MCF 10A (cell line): Measurements from ENCODE around the gene COL25A1. TPM values are rescaled to one million over a fixed set of nuclear protein-coding genes. Genes with fewer than 3 reads are reported as not detected.

ENCODE experiments used
- BruUV-seq: library from RNA; stranded (reverse); fragments of 400-500 nt; replicated peaks from 2 replicates; lab custom pipeline; 2021; lab: Mats Ljungman, UMichigan
- CTCF ChIA-PET: fragments of 300-600 bp; sonication (Branson Sonifier 250); formaldehyde crosslinking; extraction: SDS; loops from one replicate; lab custom pipeline; 2021; ENCODE audit warnings: antibody characterized with exemption, inconsistent platforms; lab: Yijun Ruan, JAX
- POLR2A ChIA-PET: fragments of 300-600, 350-650 bp; sonication (Branson Sonifier 250); formaldehyde crosslinking; extraction: SDS; loops from one replicate; lab custom pipeline; 2020; ENCODE audit warnings: antibody characterized with exemption, inconsistent platforms; lab: Yijun Ruan, JAX
- DNase-seq: peaks from one replicate; pipeline ENCODE4 v3.0.0-alpha.2; 2018; ENCODE audit not compliant: unreplicated experiment
- H3K27ac Mint-ChIP-seq: one replicate; pipeline ENCODE4 v1.8.0; 2022; ENCODE audit warnings: mild to moderate bottlenecking, low read depth, mixed read lengths; ENCODE audit not compliant: unreplicated experiment
- H3K27me3 Mint-ChIP-seq: one replicate; pipeline ENCODE4 v1.8.0; 2022; ENCODE audit warnings: mixed read lengths; ENCODE audit not compliant: insufficient read depth, unreplicated experiment
- H3K36me3 Mint-ChIP-seq: one replicate; pipeline ENCODE4 v1.8.0; 2022; ENCODE audit warnings: mild to moderate bottlenecking, moderate library complexity, mixed read lengths; ENCODE audit not compliant: insufficient read depth, unreplicated experiment
- H3K4me1 Mint-ChIP-seq: one replicate; pipeline ENCODE4 v1.8.0; 2022; ENCODE audit warnings: mixed read lengths; ENCODE audit not compliant: insufficient read depth, unreplicated experiment
- H3K4me3 Mint-ChIP-seq: one replicate; pipeline ENCODE4 v1.8.0; 2022; ENCODE audit warnings: mild to moderate bottlenecking, moderate library complexity, mixed read lengths; ENCODE audit not compliant: unreplicated experiment
- H3K9me3 Mint-ChIP-seq: one replicate; pipeline ENCODE4 v1.8.0; 2022; ENCODE audit warnings: mixed read lengths; ENCODE audit not compliant: unreplicated experiment
- intact Hi-C: fragments of 100-400 bp; cut with micrococcal nuclease; formaldehyde crosslinking; loops from 2 replicates; pipeline ENCODE4 v1.14.1; 2022
- total RNA-seq: library from RNA; stranded (reverse); gene quantifications from 2 replicates; pipeline ENCODE4 v1.2.3, GENCODE V29; 2022
- TF ChIP-seq, protein P1 (sequence below): fragments of 200-600 bp; IDR thresholded peaks from one replicate; pipeline ENCODE4 v1.8.0; 2022; ENCODE audit warnings: antibody characterized with exemption, mild to moderate bottlenecking; ENCODE audit not compliant: unreplicated experiment

COL25A1 gene
- total RNA-seq, 1 experiment from 2014 or later: not detected

DNA sequence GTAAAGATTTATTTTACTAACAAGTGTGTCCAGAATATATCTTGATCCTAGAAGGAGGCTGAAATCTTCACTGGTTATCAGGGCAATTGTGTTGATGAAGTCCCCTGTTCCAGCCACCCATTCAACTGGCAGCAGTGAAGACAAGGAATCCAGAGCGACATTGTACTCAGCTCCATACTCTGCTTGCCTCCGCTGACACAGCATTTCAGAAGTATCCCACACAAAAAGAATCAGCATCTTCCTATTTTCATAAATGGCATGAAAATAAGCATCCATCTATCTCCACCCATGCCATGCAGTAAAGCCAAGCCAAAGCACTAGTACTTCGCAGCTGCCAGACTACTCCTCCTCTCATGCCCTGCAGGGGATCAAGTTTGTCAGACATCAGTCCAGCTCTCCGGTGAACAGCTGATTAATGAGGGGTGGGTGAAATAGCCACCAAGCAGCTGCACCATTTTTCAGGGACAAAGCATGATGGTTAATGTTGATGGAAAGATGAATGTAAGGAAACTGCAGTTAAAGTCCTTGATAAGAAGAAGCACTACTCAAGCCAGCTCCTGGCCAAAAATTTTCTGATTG lies 54.0 kb downstream of the COL25A1 start:
- DNase-seq: no peak
- CTCF ChIA-PET: interaction anchor here (0.6 kb wide), 1 partner anchor 11 kb away, joined by 3 read pairs; no protein-coding TSS in a partner anchor
- no TSS peak for BruUV-seq

DNA sequence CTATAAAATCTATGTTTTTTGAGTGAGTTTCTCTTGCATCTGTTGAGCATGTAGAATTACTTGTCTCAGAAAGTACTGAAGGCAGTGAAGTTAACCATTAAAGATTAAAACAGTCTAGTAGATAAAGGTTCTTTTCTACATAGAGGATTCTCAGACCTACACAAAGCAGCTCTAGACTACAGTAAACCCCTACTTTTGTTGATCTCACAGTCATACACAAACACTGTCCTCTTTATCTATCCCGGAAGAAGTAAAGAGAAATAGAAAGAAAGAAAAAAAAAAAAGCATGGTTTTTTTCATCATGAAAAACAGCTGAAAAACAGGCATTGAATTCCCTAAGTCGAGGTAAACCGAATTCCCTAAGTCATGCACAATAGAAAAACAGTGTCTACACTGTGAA lies 58.6 kb downstream of the COL25A1 start:
- Mint-ChIP-seq H3K4me3 (no peak overlapping the region), H3K27ac (no peak overlapping the region), H3K27me3 (no peaks in the 10 kb centered on the region), H3K36me3 (no peaks in the 10 kb centered on the region), H3K9me3 (no peaks in the 10 kb centered on the region), H3K4me1 (no peaks in the 10 kb centered on the region)
- TF ChIP-seq, protein P1, sequence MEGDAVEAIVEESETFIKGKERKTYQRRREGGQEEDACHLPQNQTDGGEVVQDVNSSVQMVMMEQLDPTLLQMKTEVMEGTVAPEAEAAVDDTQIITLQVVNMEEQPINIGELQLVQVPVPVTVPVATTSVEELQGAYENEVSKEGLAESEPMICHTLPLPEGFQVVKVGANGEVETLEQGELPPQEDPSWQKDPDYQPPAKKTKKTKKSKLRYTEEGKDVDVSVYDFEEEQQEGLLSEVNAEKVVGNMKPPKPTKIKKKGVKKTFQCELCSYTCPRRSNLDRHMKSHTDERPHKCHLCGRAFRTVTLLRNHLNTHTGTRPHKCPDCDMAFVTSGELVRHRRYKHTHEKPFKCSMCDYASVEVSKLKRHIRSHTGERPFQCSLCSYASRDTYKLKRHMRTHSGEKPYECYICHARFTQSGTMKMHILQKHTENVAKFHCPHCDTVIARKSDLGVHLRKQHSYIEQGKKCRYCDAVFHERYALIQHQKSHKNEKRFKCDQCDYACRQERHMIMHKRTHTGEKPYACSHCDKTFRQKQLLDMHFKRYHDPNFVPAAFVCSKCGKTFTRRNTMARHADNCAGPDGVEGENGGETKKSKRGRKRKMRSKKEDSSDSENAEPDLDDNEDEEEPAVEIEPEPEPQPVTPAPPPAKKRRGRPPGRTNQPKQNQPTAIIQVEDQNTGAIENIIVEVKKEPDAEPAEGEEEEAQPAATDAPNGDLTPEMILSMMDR: no peak
- ChIA-PET CTCF (interaction anchor here (1.2 kb wide), 1 partner anchor 9 kb away, joined by 3 read pairs; no protein-coding TSS in a partner anchor), POLR2A (no interaction called here)
- intact Hi-C loops: no loop called here
- no peak for DNase-seq
- no TSS peak for BruUV-seq

More for the DNA sequence above, 54.0 kb downstream of the COL25A1 start:
- POLR2A ChIA-PET: interaction anchor here (0.9 kb wide), 1 partner anchor 10 kb away, joined by 3 read pairs; no protein-coding TSS in a partner anchor
- H3K27ac Mint-ChIP-seq: no peak overlapping the region
- intact Hi-C loops: no loop called here
- no peaks in the 10 kb centered on the region for H3K4me1 Mint-ChIP-seq
- no peak overlapping the region for H3K4me3 Mint-ChIP-seq
- TF ChIP-seq, protein P1: no peak
- H3K27me3 Mint-ChIP-seq: no peaks in the 10 kb centered on the region
- H3K36me3 Mint-ChIP-seq: no peaks in the 10 kb centered on the region
- H3K9me3 Mint-ChIP-seq: no peaks in the 10 kb centered on the region

DNA sequence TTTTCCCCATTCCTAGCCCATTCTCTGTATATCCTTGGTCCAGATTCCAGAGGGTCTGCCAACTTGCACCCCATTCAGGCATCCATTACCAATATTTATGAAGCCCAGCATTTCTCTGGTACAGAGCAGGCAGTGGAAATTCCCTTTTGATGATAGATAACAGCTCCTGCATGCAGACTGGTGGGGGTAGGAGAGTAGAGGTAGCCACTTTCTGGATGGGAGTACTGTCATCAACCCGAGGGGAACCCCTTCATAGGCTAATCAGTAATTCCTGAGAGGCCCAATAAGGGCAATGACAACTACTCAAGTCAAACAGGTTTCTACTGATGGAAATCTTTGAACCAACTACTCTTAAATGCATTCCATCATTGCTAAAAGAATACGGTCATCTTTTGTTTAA lies 63.7 kb downstream of the COL25A1 start:
- intact Hi-C loops: no loop called here
- TF ChIP-seq, protein P1: no peak
- no peak for DNase-seq
- BruUV-seq: no TSS peak
- H3K36me3 Mint-ChIP-seq: no peaks in the 10 kb centered on the region
- H3K9me3 Mint-ChIP-seq: peaks cover 7% of the 10 kb centered on the region
- peaks cover 6% of the 10 kb centered on the region for H3K4me1 Mint-ChIP-seq
- H3K27me3 Mint-ChIP-seq: no peaks in the 10 kb centered on the region
- H3K4me3 Mint-ChIP-seq: no peak overlapping the region
- POLR2A ChIA-PET: no interaction called here
- CTCF ChIA-PET: interaction anchor here (0.6 kb wide), 1 partner anchor 45 kb away, joined by 3 read pairs; no protein-coding TSS in a partner anchor
- H3K27ac Mint-ChIP-seq: no peak overlapping the region

DNA sequence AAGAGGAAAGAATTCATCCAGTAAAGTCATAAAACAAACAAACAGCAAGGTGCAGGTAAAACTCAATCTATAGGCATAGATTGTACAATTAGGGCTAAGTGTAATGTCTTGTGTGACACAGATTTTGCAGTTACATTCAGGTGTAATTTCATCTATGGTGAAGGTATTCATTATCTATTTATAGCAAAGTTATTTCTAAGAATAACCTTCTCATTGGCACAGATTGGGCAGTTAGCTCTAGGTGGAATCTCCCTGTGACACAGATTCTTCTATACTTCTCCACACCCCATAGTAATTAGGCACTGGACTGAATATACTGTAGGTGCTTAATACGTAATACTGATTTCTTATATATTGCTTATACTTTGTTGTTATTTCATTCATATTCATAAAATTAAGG lies 66.8 kb downstream of the COL25A1 start:
- BruUV-seq: no TSS peak
- no peak overlapping the region for H3K27ac Mint-ChIP-seq
- POLR2A ChIA-PET: no interaction called here

More for the DNA sequence above, 66.8 kb downstream of the COL25A1 start:
- Mint-ChIP-seq H3K4me1 (peaks cover 15% of the 10 kb centered on the region), H3K27me3 (no peaks in the 10 kb centered on the region), H3K4me3 (no peak overlapping the region), H3K36me3 (no peaks in the 10 kb centered on the region), H3K9me3 (peaks cover 7% of the 10 kb centered on the region)
- DNase-seq: no peak
- CTCF ChIA-PET: interaction anchor here (1.4 kb wide), 1 partner anchor 8 kb away, joined by 3 read pairs; no protein-coding TSS in a partner anchor
- TF ChIP-seq, protein P1: no peak
- intact Hi-C loops: no loop called here
